DMS 273 (cell line): ENCODE data around the gene IL17RE.

Experiments used
- DNase-seq: peaks from one replicate; lab custom pipeline; 2025; ENCODE audit not compliant: unreplicated experiment; lab: John Stamatoyannopoulos, UW

The IL17RE gene

DNA sequence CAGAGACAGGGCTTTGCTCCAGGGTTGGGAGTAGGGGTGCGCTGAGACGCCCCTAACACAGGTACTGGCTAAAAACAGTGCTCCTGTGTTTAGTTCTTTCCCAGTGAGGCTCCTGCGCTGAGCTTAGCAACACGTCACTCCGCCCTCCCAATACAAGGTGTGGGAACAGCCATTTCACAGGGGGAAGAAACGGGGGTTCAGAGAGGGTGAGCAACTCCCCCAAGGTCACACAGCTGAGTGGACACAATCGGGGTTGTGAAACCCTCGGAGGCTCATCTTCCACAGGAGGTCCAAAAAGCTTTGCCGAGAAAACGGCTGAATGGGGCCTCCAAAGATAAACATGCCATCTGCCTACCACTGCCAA, 48.9 kb downstream of the IL17RE start:
- no peak for DNase-seq

DNA sequence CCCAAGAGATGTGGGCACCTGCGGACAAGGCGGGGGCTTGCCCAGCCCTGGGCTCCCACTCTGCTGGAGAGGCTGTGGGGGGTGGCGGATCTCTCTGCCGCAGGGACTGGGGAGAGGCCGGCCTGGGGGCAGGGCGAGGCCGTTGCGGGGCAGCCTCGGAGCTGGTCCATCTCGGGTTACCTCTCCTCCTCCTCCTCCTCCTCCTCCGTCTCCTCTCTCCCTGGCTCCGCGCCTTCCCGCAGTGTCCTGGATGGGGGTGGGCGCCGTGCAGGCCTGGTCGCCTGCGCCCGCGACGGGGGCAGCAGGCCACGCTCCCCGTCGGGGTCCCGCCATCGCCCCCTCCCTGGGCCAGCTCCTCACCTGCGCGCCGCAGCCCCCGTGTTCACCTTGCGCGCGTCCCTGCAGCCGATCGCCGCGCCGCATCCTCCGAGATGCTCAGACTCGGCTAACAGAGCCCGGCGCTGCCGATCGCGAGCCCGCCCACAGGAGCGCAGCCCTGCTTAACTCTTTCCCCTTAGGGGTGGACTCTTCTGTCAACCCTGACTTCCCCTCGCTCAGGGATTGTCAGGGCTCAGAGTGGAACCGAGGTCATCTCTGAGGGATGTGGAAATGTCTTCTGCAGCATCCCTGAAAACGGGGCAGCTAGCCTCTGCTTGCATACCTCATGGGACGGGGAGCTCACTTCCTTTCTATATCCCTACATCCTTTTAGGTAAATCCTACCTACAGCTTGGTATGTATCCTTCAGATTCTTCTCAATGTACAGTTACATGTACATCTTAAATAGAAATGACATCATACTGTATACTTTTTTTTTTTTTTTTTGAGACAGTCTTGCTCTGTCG, 49.5 kb downstream of the IL17RE start, which contains the start of gene PRRT3:
Gene PRRT3 (minus strand): TSS at position 447 of the 844 bp plus-strand sequence. CDS start 2,293 bp downstream, outside the sequence.
- DNase-seq = peak; percentile 65

DNA sequence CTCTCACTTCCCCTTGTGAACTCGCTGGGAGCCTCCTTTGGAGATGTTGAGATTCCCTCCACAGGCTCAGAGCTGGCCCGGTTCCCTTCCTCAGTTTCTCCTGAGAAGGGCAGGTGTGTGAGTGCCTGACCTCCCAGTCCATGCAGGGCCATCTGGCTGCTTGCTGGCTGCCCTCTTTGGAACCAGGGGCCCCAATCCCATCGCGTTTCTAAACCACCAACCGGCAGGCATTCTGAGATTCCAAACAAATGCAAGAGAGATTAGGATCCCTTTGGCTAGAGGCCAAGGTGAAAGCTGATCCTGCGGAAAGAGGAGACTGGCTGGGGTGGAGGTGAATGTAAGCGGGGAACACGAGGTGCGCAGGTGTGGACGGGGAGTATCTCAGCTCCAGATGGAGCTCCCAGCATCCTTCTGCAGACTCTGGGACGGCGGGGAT, 52.4 kb downstream of the IL17RE start:
- peak; percentile 89 for DNase-seq

DNA sequence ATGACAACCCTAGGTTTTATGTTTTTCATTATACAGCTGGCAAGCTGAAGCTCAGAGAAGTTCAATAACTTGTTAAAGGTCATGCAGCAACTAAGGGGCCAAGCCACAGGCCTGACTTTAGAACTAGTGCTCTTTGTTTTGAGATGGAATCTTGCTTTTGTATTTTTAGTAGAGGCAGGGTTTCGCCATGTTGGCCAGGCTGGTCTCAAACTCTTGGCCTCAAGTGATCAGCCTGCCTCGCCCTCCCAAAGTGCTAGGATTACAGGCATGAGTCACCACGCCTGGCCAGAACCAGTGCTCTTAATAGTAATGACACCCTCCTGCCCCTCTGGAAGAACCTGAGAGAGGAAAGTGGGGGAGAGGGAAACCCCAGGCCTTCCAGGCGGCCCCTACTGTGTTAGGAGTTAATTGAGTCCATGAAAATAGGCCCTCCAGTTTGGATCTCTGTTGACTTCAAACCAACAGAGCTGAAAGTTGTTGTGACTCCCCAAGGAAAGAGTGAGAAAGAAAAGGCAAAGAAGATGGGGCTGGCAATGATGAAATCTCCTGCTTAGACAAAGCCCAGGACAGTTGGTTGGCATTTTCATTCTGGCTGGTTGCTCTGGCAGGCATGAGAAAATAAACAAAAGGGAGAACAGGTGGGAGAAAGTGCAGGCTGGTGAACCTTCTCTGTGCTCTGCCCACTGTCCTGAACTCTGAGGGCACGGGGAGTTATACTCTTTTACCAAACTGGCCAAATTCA, 53.1 kb downstream of the IL17RE start:
- DNase-seq = peak; percentile 40

DNA sequence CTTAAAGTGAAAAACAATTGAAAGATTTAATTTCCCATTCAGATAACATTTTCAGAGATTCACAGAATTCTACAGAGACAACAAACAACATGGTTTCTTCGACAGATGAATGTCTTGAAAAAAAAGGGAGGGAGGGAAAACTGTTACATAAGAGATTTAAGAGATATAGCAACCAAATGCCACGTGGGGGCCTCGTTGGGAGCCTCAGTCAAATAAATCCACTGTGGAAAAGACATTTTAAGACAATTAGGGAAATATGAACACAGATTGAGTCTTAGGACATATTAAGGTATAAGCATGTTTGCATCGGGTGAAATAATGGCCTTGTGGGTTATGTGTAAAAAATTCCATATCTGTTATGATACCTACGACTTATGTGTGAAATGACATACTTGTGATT, 54.6 kb downstream of the IL17RE start:
- DNase-seq = peak; percentile 36

DNA sequence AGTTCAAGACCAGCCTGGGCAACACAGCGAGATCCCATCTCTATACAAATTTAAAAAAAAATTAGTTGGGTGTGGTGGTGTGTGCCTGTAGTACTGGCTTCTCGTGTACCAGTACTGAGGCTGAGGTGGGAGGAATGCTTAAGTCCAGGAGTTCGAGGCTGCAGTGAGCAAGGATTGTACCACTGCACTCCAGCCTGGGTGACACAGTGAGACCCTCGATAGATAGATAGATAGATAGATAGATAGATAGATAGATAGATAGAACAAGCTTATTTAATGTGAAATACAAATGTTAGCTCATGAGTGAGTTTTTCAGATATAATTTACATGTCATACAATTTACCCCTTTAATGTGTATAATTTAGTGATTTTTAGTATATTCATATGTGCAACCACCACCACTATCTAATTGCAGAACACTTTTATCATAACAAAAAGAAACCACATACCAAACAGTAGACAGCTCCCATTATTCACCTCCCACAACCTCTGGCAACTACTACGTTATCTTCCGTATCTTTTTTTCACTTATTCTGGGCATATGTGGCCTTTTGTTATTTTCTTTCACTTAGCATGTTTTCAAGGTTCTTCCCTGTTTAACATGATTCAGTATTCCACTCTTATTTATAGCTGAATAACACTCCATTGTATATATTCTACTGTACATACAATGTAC, 62.7 kb downstream of the IL17RE start:
- no peak for DNase-seq
